T-helper 1 cell treated with Interleukin-12 subunit alpha and Interleukin-12 subunit beta and Interleukin-4 antibody, amounts not matched to agents 30 μg/mL and 1 μg/mL, for 36 hours (primary cell): ENCODE results near the gene ARL13B.
"Not testable (repeated sequence)": the region's sequence is repeated elsewhere in the genome, so short reads cannot be mapped to it uniquely, and the experiment has no call there.

Experiments used
- H3K27ac Mint-ChIP-seq: one replicate; pipeline ENCODE4 v1.8.0; 2021; ENCODE audit warnings: mild to moderate bottlenecking, mixed read lengths
- H3K27me3 Mint-ChIP-seq: one replicate; pipeline ENCODE4 v1.8.0; 2021; ENCODE audit warnings: low read depth, mixed read lengths
- H3K36me3 Mint-ChIP-seq: one replicate; pipeline ENCODE4 v1.8.0; 2021; ENCODE audit warnings: low read depth, mixed read lengths
- H3K4me1 Mint-ChIP-seq: one replicate; pipeline ENCODE4 v1.8.0; 2021; ENCODE audit warnings: low read depth, mixed read lengths
- H3K4me3 Mint-ChIP-seq: one replicate; pipeline ENCODE4 v1.8.0; 2021; ENCODE audit warnings: mild to moderate bottlenecking, moderate library complexity, mixed read lengths
- H3K9me3 Mint-ChIP-seq: one replicate; pipeline ENCODE4 v1.8.0; 2021; ENCODE audit warnings: mixed read lengths

The ARL13B gene

GRCh38 chr3:94015025-94015424 lies 35.1 kb downstream of the ARL13B start:
- Mint-ChIP-seq H3K4me1 (peaks cover 29% of the 10 kb centered on the region), H3K27me3 (no peaks in the 10 kb centered on the region), H3K9me3 (no peaks in the 10 kb centered on the region), H3K36me3 (peaks cover 12% of the 10 kb centered on the region), H3K27ac (no peak overlapping the region), H3K4me3 (no peak overlapping the region)

- H3K36me3 Mint-ChIP-seq = peaks cover 7% of the 10 kb centered on the region
- peaks cover 5% of the 10 kb centered on the region for H3K4me1 Mint-ChIP-seq
- H3K9me3 Mint-ChIP-seq = no peaks in the 10 kb centered on the region
- no peak overlapping the region for H3K27ac Mint-ChIP-seq
- no peak overlapping the region for H3K4me3 Mint-ChIP-seq
- no peaks in the 10 kb centered on the region for H3K27me3 Mint-ChIP-seq
Measured at GRCh38 chr3:94019659-94020058, 39.7 kb downstream of the ARL13B start.

- H3K9me3 Mint-ChIP-seq = no peaks in the 10 kb centered on the region
- no peaks in the 10 kb centered on the region for H3K27me3 Mint-ChIP-seq
- H3K27ac Mint-ChIP-seq = no peak overlapping the region
- H3K36me3 Mint-ChIP-seq = peaks cover 2% of the 10 kb centered on the region
- H3K4me1 Mint-ChIP-seq = no peaks in the 10 kb centered on the region
- no peak overlapping the region for H3K4me3 Mint-ChIP-seq
Measured at GRCh38 chr3:94020293-94020692, 40.3 kb downstream of the ARL13B start.

GRCh38 chr3:94024385-94024784 lies 44.4 kb downstream of the ARL13B start:
- Mint-ChIP-seq H3K4me1 (no peaks in the 10 kb centered on the region), H3K27ac (no peak overlapping the region), H3K27me3 (no peaks in the 10 kb centered on the region), H3K36me3 (peaks cover 2% of the 10 kb centered on the region), H3K9me3 (no peaks in the 10 kb centered on the region), H3K4me3 (no peak overlapping the region)

GRCh38 chr3:94026623-94027022 lies 46.7 kb downstream of the ARL13B start:
- Mint-ChIP-seq H3K27me3 (no peaks in the 10 kb centered on the region), H3K27ac (no peak overlapping the region), H3K4me1 (no peaks in the 10 kb centered on the region), H3K4me3 (no peak overlapping the region), H3K9me3 (no peaks in the 10 kb centered on the region), H3K36me3 (no peaks in the 10 kb centered on the region)

GRCh38 chr3:94028093-94028837 lies 48.3 kb downstream of the ARL13B start, which contains the start of gene STX19:
TSS of gene STX19 (minus strand) at chr3:94028597. CDS start at chr3:94015269, 13,328 bp downstream.
- H3K36me3 Mint-ChIP-seq = no peaks in the 10 kb centered on the region
- no peaks in the 10 kb centered on the region for H3K4me1 Mint-ChIP-seq

GRCh38 chr3:94036909-94037507 lies 57.1 kb downstream of the ARL13B start:
- Mint-ChIP-seq H3K4me3 (no peak overlapping the region), H3K9me3 (no peaks in the 10 kb centered on the region)

More at GRCh38 chr3:94028093-94028837, 48.3 kb downstream of the ARL13B start, which contains the start of gene STX19:
- H3K4me3 Mint-ChIP-seq = no peak within 1 kb of the TSS
- H3K27me3 Mint-ChIP-seq = no peaks in the 10 kb centered on the region
- no peaks in the 10 kb centered on the region for H3K9me3 Mint-ChIP-seq
- H3K27ac Mint-ChIP-seq = no peak within 1 kb of the TSS

GRCh38 chr3:94043285-94043684 lies 63.3 kb downstream of the ARL13B start:
- no peak overlapping the region for H3K4me3 Mint-ChIP-seq
- peak overlapping the region; percentile 57 for H3K27ac Mint-ChIP-seq
- no peaks in the 10 kb centered on the region for H3K4me1 Mint-ChIP-seq

More at GRCh38 chr3:94036909-94037507, 57.1 kb downstream of the ARL13B start:
- Mint-ChIP-seq H3K4me1 (no peaks in the 10 kb centered on the region), H3K27ac (no peak overlapping the region), H3K27me3 (no peaks in the 10 kb centered on the region), H3K36me3 (no peaks in the 10 kb centered on the region)

GRCh38 chr3:94044100-94044936 lies 64.4 kb downstream of the ARL13B start:
- not testable (repeated sequence) for H3K4me1 Mint-ChIP-seq, H3K27me3 Mint-ChIP-seq, H3K27ac Mint-ChIP-seq, H3K4me3 Mint-ChIP-seq, H3K36me3 Mint-ChIP-seq, H3K9me3 Mint-ChIP-seq

More at GRCh38 chr3:94043285-94043684, 63.3 kb downstream of the ARL13B start:
- Mint-ChIP-seq H3K36me3 (peaks cover 5% of the 10 kb centered on the region), H3K9me3 (no peaks in the 10 kb centered on the region), H3K27me3 (no peaks in the 10 kb centered on the region)

GRCh38 chr3:94046533-94046932 lies 66.6 kb downstream of the ARL13B start:
- H3K27ac Mint-ChIP-seq = no peak overlapping the region
- no peak overlapping the region for H3K4me3 Mint-ChIP-seq
- no peaks in the 10 kb centered on the region for H3K27me3 Mint-ChIP-seq
- no peaks in the 10 kb centered on the region for H3K9me3 Mint-ChIP-seq
- H3K4me1 Mint-ChIP-seq = no peaks in the 10 kb centered on the region
- peaks cover 5% of the 10 kb centered on the region for H3K36me3 Mint-ChIP-seq

GRCh38 chr3:94049267-94049666 lies 69.3 kb downstream of the ARL13B start:
- no peaks in the 10 kb centered on the region for H3K27me3 Mint-ChIP-seq
- H3K4me1 Mint-ChIP-seq = no peaks in the 10 kb centered on the region
- peaks cover 8% of the 10 kb centered on the region for H3K36me3 Mint-ChIP-seq
- H3K4me3 Mint-ChIP-seq = no peak overlapping the region
- H3K27ac Mint-ChIP-seq = no peak overlapping the region
- no peaks in the 10 kb centered on the region for H3K9me3 Mint-ChIP-seq

GRCh38 chr3:94050546-94050945 lies 70.6 kb downstream of the ARL13B start:
- no peaks in the 10 kb centered on the region for H3K4me1 Mint-ChIP-seq
- H3K9me3 Mint-ChIP-seq = no peaks in the 10 kb centered on the region
- no peak overlapping the region for H3K4me3 Mint-ChIP-seq
- H3K27ac Mint-ChIP-seq = no peak overlapping the region
- peaks cover 4% of the 10 kb centered on the region for H3K36me3 Mint-ChIP-seq
- H3K27me3 Mint-ChIP-seq = no peaks in the 10 kb centered on the region

- Mint-ChIP-seq H3K36me3 (peaks cover 28% of the 10 kb centered on the region), H3K4me1 (peaks cover 32% of the 10 kb centered on the region), H3K27me3 (no peaks in the 10 kb centered on the region), H3K27ac (no peak overlapping the region), H3K4me3 (no peak overlapping the region), H3K9me3 (no peaks in the 10 kb centered on the region)
Measured at GRCh38 chr3:94061297-94061696, 81.3 kb downstream of the ARL13B start.

- Mint-ChIP-seq H3K4me1 (peaks cover 37% of the 10 kb centered on the region), H3K36me3 (peaks cover 38% of the 10 kb centered on the region), H3K9me3 (no peaks in the 10 kb centered on the region)
Measured at GRCh38 chr3:94062513-94063404, 82.8 kb downstream of the ARL13B start, which contains the start of the genes DHFR2 and NSUN3. TSS of gene DHFR2 (minus strand) at chr3:94062916. CDS start at chr3:94061511, 1,405 bp downstream. TSS of gene NSUN3 (plus strand) at chr3:94063061. CDS start at chr3:94063127, 66 bp downstream.

More at GRCh38 chr3:94062513-94063404, 82.8 kb downstream of the ARL13B start, which contains the start of the genes DHFR2 and NSUN3:
- Mint-ChIP-seq H3K27me3 (no peaks in the 10 kb centered on the region), H3K27ac (peak within 1 kb of the TSS; percentile 97), H3K4me3 (peak within 1 kb of the TSS; percentile 94)
